OCI-LY3 (cell line): Measurements from ENCODE around the gene WLS.

Source experiments
- CTCF ChIP-seq: fragments of 200-600, 300-600 bp; sonication (generic); IDR thresholded peaks from 2 replicates; pipeline ENCODE4 v1.5.1; 2014; ENCODE audit warnings: antibody characterized with exemption, low read length, low read depth
- EZH2phosphoT487 ChIP-seq: fragments of 200-600 bp; shearing (Covaris generic); IDR thresholded peaks from 2 replicates; pipeline ENCODE4 v1.6.1; 2018; ENCODE audit warnings: antibody characterized with exemption, mixed run types, low read depth

GRCh38 chr1:68158837-68159236 is 73.5 kb downstream of the WLS start:
- no peak for TF ChIP-seq CTCF
- TF ChIP-seq EZH2phosphoT487 = no peak
